DND-41 (cell line): ENCODE data around the gene ZNF143.
A peak's percentile ranks its signal among the peaks of the same experiment; 100 is the strongest.
"Not testable (repeated sequence)": the region's sequence is repeated elsewhere in the genome, so short reads cannot be mapped to it uniquely, and the experiment has no call there.

Experiments used
- ATAC-seq: fragments of 200-7000 bp; cut with Tn5 transposase; 3 replicates; pipeline ENCODE4 v1.9.1; 2021; ENCODE audit warnings: low read depth; ENCODE audit not compliant: insufficient read depth
- DNase-seq: peaks from one replicate; pipeline ENCODE4 v3.0.0-alpha.2; 2020
- H2AFZ ChIP-seq: 2 replicates; pipeline ENCODE4 v1.6.0; 2012; ENCODE audit warnings: low read depth, low read length
- H3K27ac ChIP-seq: 2 replicates; pipeline ENCODE4 v1.5.1; 2012; ENCODE audit warnings: low read length, inconsistent platforms
- H3K27me3 ChIP-seq: fragments of 200-600 bp; sonication (generic); 2 replicates; pipeline ENCODE4 v1.6.0; 2012; ENCODE audit warnings: low read length, mild to moderate bottlenecking, inconsistent platforms; ENCODE audit not compliant: insufficient read depth, poor library complexity
- H3K36me3 ChIP-seq: 2 replicates; pipeline ENCODE4 v1.5.1; 2012; ENCODE audit warnings: low read length, inconsistent platforms; ENCODE audit not compliant: insufficient read depth
- H3K4me1 ChIP-seq: 2 replicates; pipeline ENCODE4 v1.5.1; 2012; ENCODE audit warnings: mild to moderate bottlenecking, low read length; ENCODE audit not compliant: insufficient read depth
- H3K4me2 ChIP-seq: 2 replicates; pipeline ENCODE4 v1.6.0; 2012; ENCODE audit warnings: mild to moderate bottlenecking, moderate library complexity, low read length, inconsistent platforms; ENCODE audit not compliant: insufficient read depth
- H3K4me3 ChIP-seq, 2 experiments: fragments of 200-600 bp in 1 of 2; shearing (Covaris generic) in 1 of 2; 2 replicates each; pipeline ENCODE4 v1.5.1; 2012 to 2016; ENCODE audit warnings: inconsistent platforms in 2 of 2, low read length in 2 of 2, mild to moderate bottlenecking in 2 of 2, low read depth in 1 of 2, moderate library complexity in 1 of 2
- H3K79me2 ChIP-seq: 2 replicates; pipeline ENCODE4 v1.6.0; 2012; ENCODE audit warnings: low read length, inconsistent platforms; ENCODE audit not compliant: insufficient read depth
- H3K9ac ChIP-seq: 2 replicates; pipeline ENCODE4 v1.6.0; 2012; ENCODE audit warnings: low read depth, mild to moderate bottlenecking, inconsistent platforms, low read length, moderate library complexity
- H3K9me3 ChIP-seq: 2 replicates; pipeline ENCODE4 v1.5.1; 2012; ENCODE audit warnings: low read length, moderate library complexity, mild to moderate bottlenecking, inconsistent platforms; ENCODE audit not compliant: insufficient read depth, severe bottlenecking
- H4K20me1 ChIP-seq: 2 replicates; pipeline ENCODE4 v1.6.0; 2012; ENCODE audit warnings: low read length; ENCODE audit not compliant: insufficient read depth
- CTCF ChIP-seq: IDR thresholded peaks from 2 replicates; pipeline ENCODE4 v1.5.1; 2012; ENCODE audit warnings: borderline replicate concordance, low read length, moderate library complexity, mild to moderate bottlenecking; ENCODE audit not compliant: poor library complexity, severe bottlenecking; ENCODE audit errors: extremely low read depth
- EZH2 ChIP-seq: IDR thresholded peaks from 3 replicates; pipeline ENCODE4 v1.6.1; 2012; ENCODE audit warnings: borderline replicate concordance, low read depth, mild to moderate bottlenecking, moderate library complexity, low read length, inconsistent platforms; ENCODE audit not compliant: severe bottlenecking

ZNF143 gene

GRCh38 chr11:9448576-9449352 lies 12.0 kb upstream of the ZNF143 start:
- Histone ChIP-seq H3K36me3 (peaks cover 56% of the 10 kb centered on the region), H3K79me2 (no peaks in the 10 kb centered on the region), H4K20me1 (no peaks in the 10 kb centered on the region), H3K9ac (no peak overlapping the region), H3K4me3 (no peak overlapping the region), H3K4me2 (no peak overlapping the region), H3K27ac (no peak overlapping the region), H2AFZ (no peak overlapping the region), H3K4me1 (no peaks in the 10 kb centered on the region), H3K27me3 (no peaks in the 10 kb centered on the region), H3K9me3 (peaks cover 8% of the 10 kb centered on the region)
- TF ChIP-seq CTCF (no peak), EZH2 (no peak)
- ATAC-seq (no peak), DNase-seq (no peak)

- H3K4me1 ChIP-seq, H4K20me1 ChIP-seq, H3K9me3 ChIP-seq, H2AFZ ChIP-seq, H3K4me3 ChIP-seq, H3K27ac ChIP-seq, ATAC-seq, H3K79me2 ChIP-seq, DNase-seq, H3K9ac ChIP-seq, H3K27me3 ChIP-seq, H3K4me2 ChIP-seq: not testable (repeated sequence)
- peaks cover 24% of the 10 kb centered on the region for H3K36me3 ChIP-seq
Observed at GRCh38 chr11:9452023-9452422, 8.8 kb upstream of the ZNF143 start.

- no peaks in the 10 kb centered on the region for H4K20me1 ChIP-seq
- H3K4me2 ChIP-seq: no peak overlapping the region
- no peak for DNase-seq
- no peak overlapping the region for H2AFZ ChIP-seq
- H3K27ac ChIP-seq: no peak overlapping the region
- H3K36me3 ChIP-seq: no peaks in the 10 kb centered on the region; the same call in 1 of the 2 replicates
- ATAC-seq: no peak
- TF ChIP-seq CTCF (no peak), EZH2 (no peak)
- no peak overlapping the region for H3K9ac ChIP-seq
- peaks cover 8% of the 10 kb centered on the region for H3K9me3 ChIP-seq
- H3K79me2 ChIP-seq: peaks cover 14% of the 10 kb centered on the region
- peaks cover 9% of the 10 kb centered on the region for H3K4me1 ChIP-seq
- H3K27me3 ChIP-seq: no peaks in the 10 kb centered on the region
- no peak overlapping the region for H3K4me3 ChIP-seq
Observed at GRCh38 chr11:9455722-9456121, 5.1 kb upstream of the ZNF143 start.

- H3K79me2 ChIP-seq: peaks cover 49% of the 10 kb centered on the region
- DNase-seq: peak; percentile 43
- peak overlapping the region; percentile 69 for H3K4me2 ChIP-seq
- peak overlapping the region; percentile 64 to 69 for H3K4me3 ChIP-seq
- H3K36me3 ChIP-seq: no peaks in the 10 kb centered on the region
- no peaks in the 10 kb centered on the region for H3K27me3 ChIP-seq
- no peaks in the 10 kb centered on the region for H4K20me1 ChIP-seq
- H3K9me3 ChIP-seq: no peaks in the 10 kb centered on the region
- TF ChIP-seq EZH2: no peak
- TF ChIP-seq CTCF: no peak
- no peak for ATAC-seq
- H3K27ac ChIP-seq: peak overlapping the region; percentile 96
- H2AFZ ChIP-seq: peak overlapping the region; percentile 76
- peak overlapping the region; percentile 90 for H3K9ac ChIP-seq
- H3K4me1 ChIP-seq: peaks cover 26% of the 10 kb centered on the region
Observed at GRCh38 chr11:9459667-9460321, 1.0 kb upstream of the ZNF143 start.
